ENCODE measurements around the gene LMO4. TPM values are rescaled to one million over a fixed set of nuclear protein-coding genes. Genes with fewer than 3 reads are reported as not detected.

LMO4 gene
- total RNA-seq, 1 experiment from 2014 or later = 38.5 TPM

- no peak overlapping the region for H3K4me2 ChIP-seq (ENCODE audit: low read length)
- ATAC-seq = no peak
- ChIA-PET RAD21 (ENCODE audit: low non-redundant PET in 1 of 2, low total read pairs in 2 of 2, uncharacterized antibody in 2 of 2, unreplicated experiment in 2 of 2) (no interaction called here), POLR2A (no interaction called here), CTCF (no interaction called here)
- no TSS peak for BruUV-seq (replicated peaks)
- H3K36me3 ChIP-seq (ENCODE audit: control insufficient read depth in 1 of 2, insufficient read depth in 2 of 2, low read length in 2 of 2) = no peaks in the 10 kb centered on the region
- H2AFZ ChIP-seq (ENCODE audit: low read depth, low read length, poor library complexity, severe bottlenecking) = no peak overlapping the region
- intact Hi-C loops (cut with micrococcal nuclease) = no loop called here
- H3K27me3 ChIP-seq (ENCODE audit: insufficient read depth, low read length) = no peaks in the 10 kb centered on the region
- no peak for DNase-seq (ENCODE audit: low read depth, low spot score)
- no peaks in the 10 kb centered on the region for H3K9me3 ChIP-seq (ENCODE audit: control insufficient read depth in 1 of 2, insufficient read depth in 1 of 2, low read depth in 1 of 2, low read length in 2 of 2)
- no peaks in the 10 kb centered on the region for H4K20me1 ChIP-seq (ENCODE audit: insufficient read depth)
- no peak overlapping the region for H3K4me3 ChIP-seq (replicated peaks in 1 of 2; ENCODE audit: low read depth in 1 of 2, low read length in 2 of 2)
- H3K4me1 ChIP-seq (ENCODE audit: control insufficient read depth in 1 of 2, insufficient read depth in 2 of 2, low read length in 2 of 2) = no peaks in the 10 kb centered on the region
- no peaks in the 10 kb centered on the region for H3K79me2 ChIP-seq (ENCODE audit: insufficient read depth, low read length)
- H3K9me2 ChIP-seq (ENCODE audit: insufficient read depth) = no peaks in the 10 kb centered on the region
- no peak overlapping the region for H3K9ac ChIP-seq (ENCODE audit: low read length)
- H3K27ac ChIP-seq (ENCODE audit: low read depth, low read length) = no peak overlapping the region
- TF ChIP-seq CBX3 (IDR thresholded peaks at IDR 0.05; ENCODE audit: low read depth) = no peak
Observed at GRCh38 chr1:87359586-87359985, 30.9 kb downstream of the LMO4 start.

DNA sequence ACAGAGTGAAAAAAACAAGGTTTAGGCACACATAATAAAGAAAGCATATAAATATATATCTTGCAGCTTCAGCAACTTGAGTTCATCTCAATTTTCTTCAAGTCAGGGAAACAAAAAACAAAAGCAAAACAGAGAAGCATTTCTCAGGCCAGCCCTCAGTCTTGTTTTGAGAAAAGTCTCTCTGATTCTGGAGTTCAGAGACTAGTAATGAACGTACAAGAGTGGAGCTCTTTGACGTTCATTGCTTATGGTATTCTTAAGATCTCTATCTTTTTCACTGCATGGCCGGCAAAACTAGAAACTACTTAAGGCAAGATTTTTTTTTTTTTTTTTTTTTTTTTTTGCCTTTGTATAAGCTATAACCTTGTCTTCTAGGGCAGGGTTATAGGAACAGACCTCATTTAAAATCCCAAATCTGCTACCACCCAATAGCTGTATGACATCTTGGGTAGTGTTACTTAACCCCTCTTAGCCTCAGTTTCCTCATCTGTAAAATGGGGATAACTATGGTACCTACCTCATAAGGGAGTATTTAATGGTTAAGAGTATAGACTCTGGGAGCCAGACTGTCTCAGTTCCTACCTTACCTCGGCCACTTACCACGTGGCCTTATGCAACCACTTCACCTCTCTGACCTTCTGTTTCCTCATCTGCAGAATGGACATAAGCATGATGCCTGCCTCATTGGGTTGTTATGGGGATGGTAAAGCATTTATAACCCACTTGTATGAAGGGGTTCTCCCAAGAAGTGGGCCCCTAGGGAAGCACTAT, 33.6 kb downstream of the LMO4 start:
- H3K4me1 ChIP-seq (ENCODE audit: control insufficient read depth in 1 of 2, insufficient read depth in 2 of 2, low read length in 2 of 2) = no peaks in the 10 kb centered on the region
- no peaks in the 10 kb centered on the region for H3K36me3 ChIP-seq (ENCODE audit: control insufficient read depth in 1 of 2, insufficient read depth in 2 of 2, low read length in 2 of 2)
- no peak for TF ChIP-seq YY1 (IDR thresholded peaks at IDR 0.05; ENCODE audit: extremely low read depth, insufficient replicate concordance, low read depth, low read length)
- no peak for TF ChIP-seq REST (IDR thresholded peaks at IDR 0.05; ENCODE audit: low read depth)
- TF ChIP-seq, protein P1, sequence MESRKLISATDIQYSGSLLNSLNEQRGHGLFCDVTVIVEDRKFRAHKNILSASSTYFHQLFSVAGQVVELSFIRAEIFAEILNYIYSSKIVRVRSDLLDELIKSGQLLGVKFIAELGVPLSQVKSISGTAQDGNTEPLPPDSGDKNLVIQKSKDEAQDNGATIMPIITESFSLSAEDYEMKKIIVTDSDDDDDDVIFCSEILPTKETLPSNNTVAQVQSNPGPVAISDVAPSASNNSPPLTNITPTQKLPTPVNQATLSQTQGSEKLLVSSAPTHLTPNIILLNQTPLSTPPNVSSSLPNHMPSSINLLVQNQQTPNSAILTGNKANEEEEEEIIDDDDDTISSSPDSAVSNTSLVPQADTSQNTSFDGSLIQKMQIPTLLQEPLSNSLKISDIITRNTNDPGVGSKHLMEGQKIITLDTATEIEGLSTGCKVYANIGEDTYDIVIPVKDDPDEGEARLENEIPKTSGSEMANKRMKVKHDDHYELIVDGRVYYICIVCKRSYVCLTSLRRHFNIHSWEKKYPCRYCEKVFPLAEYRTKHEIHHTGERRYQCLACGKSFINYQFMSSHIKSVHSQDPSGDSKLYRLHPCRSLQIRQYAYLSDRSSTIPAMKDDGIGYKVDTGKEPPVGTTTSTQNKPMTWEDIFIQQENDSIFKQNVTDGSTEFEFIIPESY (IDR thresholded peaks at IDR 0.05; ENCODE audit: extremely low read depth, insufficient replicate concordance, low read length) = no peak
- no peak for TF ChIP-seq POLR2A (IDR thresholded peaks at IDR 0.05; ENCODE audit: borderline replicate concordance, extremely low read depth, insufficient read depth, insufficient read length)
- no peak for TF ChIP-seq ZFX (IDR thresholded peaks at IDR 0.05)
- TF ChIP-seq SIN3A (IDR thresholded peaks at IDR 0.05; ENCODE audit: low read depth) = no peak
- no peak overlapping the region for H3K4me2 ChIP-seq (ENCODE audit: low read length)
- no peaks in the 10 kb centered on the region for H4K20me1 ChIP-seq (ENCODE audit: insufficient read depth)
- BruUV-seq (replicated peaks) = no TSS peak
- ChIA-PET RAD21 (ENCODE audit: low non-redundant PET in 1 of 2, low total read pairs in 2 of 2, uncharacterized antibody in 2 of 2, unreplicated experiment in 2 of 2) (interaction anchor here in 1 of 2 experiments (0.6 kb wide), 1 partner anchor 644 kb away, joined by 3 read pairs; no protein-coding TSS in a partner anchor), POLR2A (no interaction called here), CTCF (no interaction called here)
- no peak overlapping the region for H3K9ac ChIP-seq (ENCODE audit: low read length)
- ATAC-seq (no peak), DNase-seq (ENCODE audit: low read depth, low spot score) (no peak)
- H3K4me3 ChIP-seq (replicated peaks in 1 of 2; ENCODE audit: low read depth in 1 of 2, low read length in 2 of 2) = no peak overlapping the region
- no peaks in the 10 kb centered on the region for H3K9me3 ChIP-seq (ENCODE audit: control insufficient read depth in 1 of 2, insufficient read depth in 1 of 2, low read depth in 1 of 2, low read length in 2 of 2)
- no peaks in the 10 kb centered on the region for H3K79me2 ChIP-seq (ENCODE audit: insufficient read depth, low read length)
- no peak overlapping the region for H2AFZ ChIP-seq (ENCODE audit: low read depth, low read length, poor library complexity, severe bottlenecking)
- no peaks in the 10 kb centered on the region for H3K9me2 ChIP-seq (ENCODE audit: insufficient read depth)
- intact Hi-C loops (cut with micrococcal nuclease) = no loop called here
- H3K27ac ChIP-seq (ENCODE audit: low read depth, low read length) = no peak overlapping the region
- no peaks in the 10 kb centered on the region for H3K27me3 ChIP-seq (ENCODE audit: insufficient read depth, low read length)
